ENCODE data around the gene RIC1.
"Not testable (repeated sequence)": the region's sequence is repeated elsewhere in the genome, so short reads cannot be mapped to it uniquely, and the experiment has no call there.

Gene RIC1

GRCh38 chr9:5628530-5629311, at the start of gene RIC1:
Gene RIC1, plus strand, starts transcription at chr9:5629107. Its CDS starts 203 bp downstream, at chr9:5629310.
- peak; percentile 89 for DNase-seq

DNA sequence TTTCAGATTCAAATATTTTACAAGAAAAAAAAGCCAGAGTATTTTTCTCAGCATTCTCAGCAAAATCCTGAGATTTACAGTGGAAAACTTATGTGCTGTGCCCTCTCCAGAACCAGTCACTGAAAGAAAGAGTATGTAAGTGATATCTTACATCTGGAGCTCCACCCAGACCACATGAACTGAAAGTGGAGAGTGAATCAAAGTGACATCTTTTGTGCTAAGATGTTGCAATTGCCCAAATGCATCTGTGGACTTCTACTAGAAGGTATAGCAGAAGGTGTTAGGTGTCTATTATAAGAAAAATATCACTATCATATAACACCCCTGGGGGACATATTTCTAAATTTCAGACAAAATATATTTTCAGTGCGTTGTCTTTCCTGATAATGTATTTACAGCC, 49.0 kb upstream of the RIC1 start:
- DNase-seq: no peak

- DNase-seq: no peak
These were observed 48.3 kb upstream of the RIC1 start for GRCh38 chr9:5580650-5581049.

GRCh38 chr9:5581706-5582105, 47.2 kb upstream of the RIC1 start:
- DNase-seq: not testable (repeated sequence)

DNA sequence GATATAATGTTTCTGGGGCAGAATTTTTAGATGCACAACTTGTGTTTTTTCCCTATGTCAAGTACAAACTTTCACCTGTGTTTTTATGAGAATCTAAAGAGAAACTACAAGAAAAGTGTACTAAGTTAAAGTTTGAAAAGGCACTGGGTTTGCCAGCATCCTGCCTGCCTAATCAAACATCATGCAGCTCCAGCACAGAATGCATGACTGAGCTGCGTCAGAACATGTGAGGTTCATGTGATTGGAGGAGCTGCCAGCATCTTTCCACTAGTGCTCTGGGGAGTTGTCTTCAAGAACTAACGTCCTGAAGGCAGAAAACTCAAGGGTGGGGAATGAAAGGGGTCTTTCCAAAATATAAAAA, 46.1 kb upstream of the RIC1 start:
- peak; percentile 37 for DNase-seq

GRCh38 chr9:5586391-5586802, 42.5 kb upstream of the RIC1 start:
- DNase-seq: no peak

DNA sequence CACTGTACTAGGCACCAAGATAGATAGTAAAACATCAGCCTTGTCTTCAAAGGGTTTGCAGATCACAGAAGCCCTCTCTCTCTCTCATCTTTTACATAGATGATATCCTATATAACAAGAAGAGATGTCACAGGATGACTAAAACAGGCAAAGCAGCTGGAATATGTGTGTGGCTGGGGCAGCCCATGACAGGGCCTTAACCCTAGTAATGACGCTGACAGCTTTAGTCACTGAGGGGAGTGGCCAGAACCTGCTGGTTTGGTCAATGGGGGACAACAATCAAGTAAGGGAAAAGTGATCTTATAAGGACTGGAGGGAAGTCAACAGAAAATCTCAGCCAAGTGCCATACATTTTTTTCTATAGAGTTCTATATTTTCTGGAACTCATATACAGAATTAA, 41.9 kb upstream of the RIC1 start:
- peak; percentile 43 for DNase-seq

DNA sequence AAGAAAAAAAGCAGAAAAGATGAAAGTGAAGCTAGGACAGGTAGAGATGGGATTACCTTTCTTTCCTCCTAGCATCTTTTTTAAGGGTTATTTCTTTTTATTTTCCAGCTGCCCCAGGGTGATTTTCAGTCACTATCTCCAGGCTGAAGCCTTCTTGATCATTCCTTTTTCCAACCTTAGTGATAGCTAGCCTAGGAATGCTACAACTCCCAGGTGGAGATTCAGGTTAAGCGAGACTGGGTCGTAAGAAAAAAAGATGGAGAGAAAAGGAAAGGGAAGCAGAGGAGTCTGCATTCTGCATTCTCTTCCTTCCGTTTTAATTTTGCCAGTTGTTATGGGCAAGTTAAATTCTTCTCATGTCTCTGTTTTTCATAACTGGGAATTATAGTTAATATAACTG, 36.7 kb upstream of the RIC1 start:
- DNase-seq: no peak

DNA sequence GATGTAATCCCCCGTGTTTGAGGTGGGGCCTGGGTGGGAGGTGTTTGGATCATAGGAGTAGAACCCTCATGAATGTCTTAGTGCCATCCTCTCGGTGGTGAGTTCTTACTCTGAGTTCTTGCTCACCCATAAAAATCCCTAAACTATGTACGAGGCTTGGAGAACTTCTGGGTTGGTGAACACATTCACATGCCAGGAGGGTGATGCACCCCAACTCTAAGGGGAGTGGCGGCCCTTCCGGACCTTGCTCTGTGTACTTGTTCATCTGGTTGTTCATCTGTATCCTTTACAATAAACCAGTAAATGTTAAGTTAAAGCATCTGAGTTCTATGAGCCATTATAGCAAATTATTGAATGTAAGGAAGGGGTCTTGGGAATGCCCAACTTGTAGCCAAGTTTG, 36.0 kb upstream of the RIC1 start:
- DNase-seq: no peak

GRCh38 chr9:5593904-5594303, 35.0 kb upstream of the RIC1 start:
- DNase-seq: no peak

GRCh38 chr9:5596173-5596572, 32.7 kb upstream of the RIC1 start:
- DNase-seq: no peak

DNA sequence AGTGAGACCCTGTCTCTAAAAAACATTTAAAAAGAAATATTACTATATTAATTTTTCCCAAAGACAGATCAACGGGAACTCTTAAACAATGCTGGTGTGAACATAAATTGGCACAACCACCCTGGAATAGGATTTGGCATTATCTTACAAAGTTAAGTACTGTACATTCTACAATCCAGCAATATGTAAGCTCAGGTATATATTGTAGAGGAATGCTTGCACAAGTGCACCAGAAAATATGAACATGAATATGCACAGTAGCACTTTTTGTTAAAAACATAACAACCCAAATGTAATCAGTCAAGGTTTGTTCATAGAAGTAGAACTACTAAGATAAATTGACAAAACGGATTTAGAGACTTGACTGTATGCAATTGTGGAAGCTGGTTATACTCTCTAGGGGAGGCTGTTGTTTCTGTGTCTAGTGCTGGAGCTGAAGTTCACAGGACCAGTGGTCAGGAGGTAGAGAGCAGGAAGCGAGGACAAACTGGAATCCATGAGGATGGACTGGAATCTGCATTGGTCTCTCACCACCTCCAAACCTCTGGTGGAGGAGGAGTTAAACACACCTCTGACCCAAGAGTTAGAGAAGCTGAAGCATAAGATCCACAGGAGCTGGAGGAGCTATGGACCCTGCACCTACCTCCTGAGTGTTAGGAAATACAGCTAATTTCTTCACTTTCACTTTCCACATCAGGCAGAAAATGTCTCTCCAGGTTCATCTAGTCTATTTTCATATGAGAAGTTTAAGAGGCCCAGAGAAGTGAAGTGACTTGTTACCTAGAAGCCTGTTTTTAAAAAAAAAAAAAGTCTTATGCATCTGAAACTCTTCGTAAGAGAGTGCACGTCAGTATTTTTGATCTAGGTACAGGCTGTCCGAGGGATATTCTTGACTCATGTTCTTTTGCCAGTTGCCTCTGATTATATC, 20.3 kb upstream of the RIC1 start:
- no peak for DNase-seq

- DNase-seq: no peak
These were observed 19.7 kb upstream of the RIC1 start for GRCh38 chr9:5609226-5609596.

GRCh38 chr9:5610491-5610890, 18.4 kb upstream of the RIC1 start:
- no peak for DNase-seq

- DNase-seq: no peak
These were observed 17.4 kb upstream of the RIC1 start for GRCh38 chr9:5611321-5612184.

GRCh38 chr9:5612185-5612530, 16.7 kb upstream of the RIC1 start:
- no peak for DNase-seq

DNA sequence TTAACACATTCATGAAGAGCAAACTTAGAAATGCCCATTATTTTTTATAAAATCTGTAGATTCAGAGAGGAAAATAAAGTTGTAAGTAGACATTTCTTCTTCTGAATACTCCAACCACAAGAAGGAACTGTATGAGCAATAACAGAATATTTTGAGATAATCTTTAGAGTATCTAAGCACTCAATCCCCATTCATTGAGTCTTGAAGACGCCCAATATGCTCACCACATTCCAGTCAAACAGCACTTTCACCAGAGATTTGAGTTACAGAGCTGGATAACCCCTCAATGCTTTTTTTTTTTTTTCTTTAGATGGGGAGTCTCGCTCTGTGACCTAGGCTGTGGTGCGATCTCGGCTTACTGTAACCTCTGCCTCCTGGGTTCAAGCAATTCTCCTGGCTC, 14.7 kb upstream of the RIC1 start:
- DNase-seq: no peak

DNA sequence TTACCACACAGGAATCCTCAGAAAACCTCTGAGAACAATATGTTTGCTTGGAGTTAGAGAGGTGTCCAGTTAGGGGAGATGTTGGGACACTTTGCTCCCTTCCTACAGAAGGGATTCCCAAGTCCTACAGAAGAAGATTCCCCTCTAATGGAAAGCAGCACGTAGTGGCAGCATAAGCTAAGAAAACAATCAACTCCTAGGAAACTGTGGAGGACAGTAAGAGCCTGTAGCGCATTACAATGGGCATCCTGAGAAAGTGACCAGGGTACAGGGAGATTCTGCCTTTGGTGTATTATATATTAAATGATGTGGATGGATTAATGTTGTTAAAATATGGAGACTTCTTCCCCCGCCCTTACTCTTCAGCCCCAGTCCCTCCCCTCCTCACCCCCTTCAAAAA, 13.9 kb upstream of the RIC1 start:
- no peak for DNase-seq

DNA sequence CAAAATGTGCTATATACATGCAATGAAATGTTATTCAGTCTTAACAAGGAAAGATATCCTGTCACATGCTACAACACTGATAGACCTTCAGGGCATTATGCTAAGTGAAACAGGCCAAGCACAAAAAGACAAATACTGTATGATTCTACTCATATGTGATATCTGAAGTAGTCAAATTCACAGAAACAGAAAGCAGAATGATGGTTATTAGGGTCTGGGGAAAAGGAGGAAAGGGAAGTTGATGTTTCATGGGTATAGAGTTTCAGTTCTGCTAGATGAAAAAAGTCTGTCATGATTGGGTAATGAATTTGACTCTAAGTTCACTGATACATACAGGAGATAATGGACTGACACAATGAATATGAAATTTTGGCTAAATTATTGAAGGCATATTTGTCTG, 11.2 kb upstream of the RIC1 start:
- DNase-seq: no peak

DNA sequence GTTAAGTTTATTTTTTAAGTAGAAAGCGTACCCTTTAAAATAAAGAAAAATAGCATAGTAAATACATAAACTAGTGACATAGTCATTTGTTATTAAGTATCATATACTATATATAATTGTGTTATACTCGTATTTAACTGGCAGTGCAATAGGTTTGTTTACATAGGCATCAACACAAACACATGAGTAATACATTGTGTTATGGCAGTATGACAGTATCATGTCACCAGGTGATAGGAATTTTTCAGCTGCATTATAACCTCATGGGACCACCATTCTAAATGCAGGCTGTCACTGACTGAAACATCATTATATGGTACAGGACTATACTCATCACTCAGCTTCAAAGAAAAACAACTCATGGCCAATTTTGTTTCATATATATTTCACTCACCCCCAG, 8.4 kb upstream of the RIC1 start:
- no peak for DNase-seq

DNA sequence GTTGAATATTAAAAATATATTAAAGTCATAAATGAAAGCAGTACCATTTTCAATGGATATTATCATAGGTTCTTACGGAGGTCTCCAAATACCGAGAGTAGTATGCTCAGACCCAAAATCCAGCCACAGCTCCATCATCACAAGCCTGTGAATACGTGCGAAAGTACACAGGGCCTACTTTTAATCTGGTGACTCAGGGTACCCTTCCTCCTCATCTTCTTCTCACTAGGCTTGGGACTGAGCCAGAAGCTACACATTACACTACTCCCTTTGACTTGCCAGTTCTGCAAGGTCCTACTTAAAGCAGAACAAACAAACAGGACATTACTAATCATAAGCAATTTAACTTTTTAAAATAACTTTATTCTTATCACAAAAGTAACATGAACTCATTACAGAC, 7.6 kb upstream of the RIC1 start:
- no peak for DNase-seq

DNA sequence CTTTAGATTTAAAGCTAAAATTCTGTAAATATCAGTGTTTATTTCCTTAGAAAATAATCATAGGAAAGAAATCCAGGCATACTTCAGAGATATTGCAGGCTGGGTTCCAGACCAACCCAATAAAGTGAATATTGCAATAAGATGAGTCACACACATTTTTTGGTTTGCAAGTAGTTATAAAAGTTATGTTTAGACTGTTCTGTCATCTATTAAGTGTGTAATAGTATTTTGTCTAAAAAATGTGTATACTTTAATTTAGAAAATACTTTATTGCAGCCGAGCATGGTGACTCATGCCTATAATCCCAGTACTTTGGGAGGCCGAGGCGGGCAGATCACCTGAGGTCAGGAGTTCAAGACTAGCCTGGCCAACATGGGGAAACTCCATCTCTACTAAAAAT, 6.9 kb upstream of the RIC1 start:
- no peak for DNase-seq

DNA sequence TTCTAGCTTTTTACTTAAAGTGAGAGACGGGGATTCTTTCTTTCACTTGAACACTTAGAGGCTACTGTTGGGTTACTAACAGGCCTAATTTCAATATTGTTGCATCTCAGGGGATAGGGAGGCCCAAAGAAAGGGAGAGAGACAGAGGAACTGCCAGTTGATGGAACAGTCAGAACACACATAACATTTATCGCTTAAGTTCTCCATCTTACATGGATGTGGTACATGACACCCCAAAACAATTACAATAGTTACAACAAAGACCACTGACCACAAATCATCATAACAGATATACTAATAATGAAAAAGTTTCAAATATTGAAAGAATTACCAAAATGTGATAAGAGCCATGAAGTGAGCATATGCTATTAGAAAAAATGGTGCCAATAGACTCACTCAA, 4.3 kb upstream of the RIC1 start:
- no peak for DNase-seq
